GM12865 (cell line): Measurements from ENCODE around the gene DEUP1.

ENCODE experiments used
- DNase-seq: peaks from one replicate; pipeline ENCODE4 v3.0.0; 2010; ENCODE audit warnings: low read depth
- H3K4me3 ChIP-seq: 2 replicates; pipeline ENCODE4 v1.5.1; 2011; ENCODE audit warnings: mild to moderate bottlenecking, low read depth, low read length, control low read depth
- TF ChIP-seq, protein P1 (sequence below): IDR thresholded peaks from 2 replicates; pipeline ENCODE4 v1.5.1; 2011; ENCODE audit warnings: low read length, control low read depth, low read depth, inconsistent platforms; ENCODE audit not compliant: insufficient read depth; ENCODE audit errors: missing control alignments

DEUP1 gene

DNA sequence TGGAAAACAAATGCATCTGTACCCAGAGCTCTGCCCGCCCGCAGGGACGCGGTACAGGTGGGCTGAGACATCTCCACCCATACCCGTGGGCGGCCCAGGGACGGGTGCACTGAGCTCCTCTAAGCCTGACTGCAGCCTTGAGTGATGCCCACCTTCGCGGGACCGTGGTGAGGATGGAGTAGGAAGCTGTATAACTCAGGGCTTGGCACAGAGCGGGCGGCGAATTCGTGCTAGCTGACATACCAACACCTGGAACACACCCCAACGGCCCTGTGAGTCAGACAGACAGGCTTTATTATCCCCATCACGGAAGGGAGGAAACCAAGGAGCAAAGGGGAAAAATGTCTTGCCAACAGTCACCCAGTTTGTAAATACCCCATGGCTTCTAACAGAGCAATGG is 150.7 kb downstream of the DEUP1 start:
- H3K4me3 ChIP-seq: no peak overlapping the region
- no peak for DNase-seq

DNA sequence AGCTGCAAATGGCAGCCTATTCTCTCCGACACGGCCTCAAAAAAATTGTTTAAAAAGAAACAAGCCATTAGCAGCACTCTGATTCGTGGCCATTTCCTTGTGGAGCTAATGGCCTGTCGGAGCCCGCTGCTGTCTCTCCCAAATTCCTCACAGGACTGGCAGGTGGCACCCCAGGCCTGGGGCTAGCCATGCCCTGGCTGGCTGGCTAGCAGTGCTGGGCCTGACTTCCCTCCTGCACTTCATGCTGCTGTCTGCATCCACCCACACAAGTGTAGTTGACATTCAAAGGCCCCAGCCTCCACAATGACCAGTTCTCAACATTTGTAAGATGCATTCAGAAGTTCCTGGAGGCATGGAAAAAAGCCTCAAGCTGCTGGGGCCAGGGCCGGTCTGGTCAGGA is 151.2 kb downstream of the DEUP1 start:
- no peak for DNase-seq
- H3K4me3 ChIP-seq: no peak overlapping the region
- TF ChIP-seq, protein P1, sequence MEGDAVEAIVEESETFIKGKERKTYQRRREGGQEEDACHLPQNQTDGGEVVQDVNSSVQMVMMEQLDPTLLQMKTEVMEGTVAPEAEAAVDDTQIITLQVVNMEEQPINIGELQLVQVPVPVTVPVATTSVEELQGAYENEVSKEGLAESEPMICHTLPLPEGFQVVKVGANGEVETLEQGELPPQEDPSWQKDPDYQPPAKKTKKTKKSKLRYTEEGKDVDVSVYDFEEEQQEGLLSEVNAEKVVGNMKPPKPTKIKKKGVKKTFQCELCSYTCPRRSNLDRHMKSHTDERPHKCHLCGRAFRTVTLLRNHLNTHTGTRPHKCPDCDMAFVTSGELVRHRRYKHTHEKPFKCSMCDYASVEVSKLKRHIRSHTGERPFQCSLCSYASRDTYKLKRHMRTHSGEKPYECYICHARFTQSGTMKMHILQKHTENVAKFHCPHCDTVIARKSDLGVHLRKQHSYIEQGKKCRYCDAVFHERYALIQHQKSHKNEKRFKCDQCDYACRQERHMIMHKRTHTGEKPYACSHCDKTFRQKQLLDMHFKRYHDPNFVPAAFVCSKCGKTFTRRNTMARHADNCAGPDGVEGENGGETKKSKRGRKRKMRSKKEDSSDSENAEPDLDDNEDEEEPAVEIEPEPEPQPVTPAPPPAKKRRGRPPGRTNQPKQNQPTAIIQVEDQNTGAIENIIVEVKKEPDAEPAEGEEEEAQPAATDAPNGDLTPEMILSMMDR: peak; percentile 8

More for the DNA sequence above, 150.7 kb downstream of the DEUP1 start:
- TF ChIP-seq, protein P1: no peak

DNA sequence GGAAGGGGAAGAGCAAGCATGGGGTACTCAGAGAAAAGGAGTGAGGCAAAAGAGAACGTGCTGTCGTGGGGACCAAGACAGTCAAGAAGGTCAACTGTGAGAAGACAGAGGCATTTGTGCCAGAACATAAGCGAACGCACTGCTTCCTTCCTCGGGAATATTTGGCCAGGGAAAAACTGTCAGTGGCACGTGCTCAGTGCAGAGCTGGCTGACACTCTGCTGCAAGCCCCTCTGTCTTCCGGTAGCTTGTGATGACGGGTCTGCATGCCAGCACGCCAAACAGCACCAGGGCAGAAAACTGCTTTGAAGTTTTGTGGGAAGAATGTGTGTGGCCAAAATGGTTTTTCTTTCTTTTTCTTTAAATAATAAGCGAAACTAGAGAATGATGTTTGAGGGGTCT is 152.0 kb downstream of the DEUP1 start:
- TF ChIP-seq, protein P1: no peak
- no peak for DNase-seq
- H3K4me3 ChIP-seq: no peak overlapping the region

DNA sequence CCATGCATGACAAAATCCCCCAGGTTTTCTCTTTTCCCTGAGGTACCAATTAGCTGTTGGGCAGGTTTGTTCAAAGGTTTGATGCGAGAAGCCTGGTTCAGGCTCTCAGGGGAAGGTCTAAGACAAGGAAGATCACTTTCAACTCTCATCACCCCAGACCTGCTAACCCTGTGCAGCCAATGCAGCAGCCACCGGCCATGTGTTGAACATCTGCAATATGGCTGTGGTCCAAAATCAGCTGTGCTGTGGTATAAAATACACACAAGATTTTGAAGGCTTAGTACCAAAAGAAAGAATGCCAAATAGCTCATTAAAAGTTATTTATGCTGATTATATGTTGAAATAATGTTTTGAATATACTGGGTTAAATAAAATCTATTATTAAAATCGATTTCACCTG is 154.2 kb downstream of the DEUP1 start:
- H3K4me3 ChIP-seq: no peak overlapping the region
- TF ChIP-seq, protein P1: no peak
- DNase-seq: peak; percentile 4

DNA sequence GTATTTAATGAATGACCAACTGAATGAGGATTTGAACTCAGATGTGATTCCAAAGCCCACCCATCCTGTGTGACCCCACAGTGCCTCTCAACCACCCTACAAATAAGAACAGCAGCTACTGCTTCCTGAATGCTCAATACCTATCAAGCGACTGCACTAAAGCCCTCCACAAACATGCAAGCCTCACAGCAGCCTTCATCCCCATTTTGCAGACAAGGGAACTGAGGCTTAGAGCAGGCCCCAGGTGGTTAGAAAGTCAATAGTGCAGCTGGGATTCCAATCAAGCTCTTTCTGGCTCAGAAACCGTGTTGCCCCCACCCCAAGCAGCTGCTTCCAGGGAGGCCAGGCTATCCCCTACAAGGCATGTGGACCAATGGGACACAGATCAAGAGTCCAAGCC is 155.4 kb downstream of the DEUP1 start:
- no peak overlapping the region for H3K4me3 ChIP-seq
- no peak for DNase-seq
- TF ChIP-seq, protein P1: no peak

DNA sequence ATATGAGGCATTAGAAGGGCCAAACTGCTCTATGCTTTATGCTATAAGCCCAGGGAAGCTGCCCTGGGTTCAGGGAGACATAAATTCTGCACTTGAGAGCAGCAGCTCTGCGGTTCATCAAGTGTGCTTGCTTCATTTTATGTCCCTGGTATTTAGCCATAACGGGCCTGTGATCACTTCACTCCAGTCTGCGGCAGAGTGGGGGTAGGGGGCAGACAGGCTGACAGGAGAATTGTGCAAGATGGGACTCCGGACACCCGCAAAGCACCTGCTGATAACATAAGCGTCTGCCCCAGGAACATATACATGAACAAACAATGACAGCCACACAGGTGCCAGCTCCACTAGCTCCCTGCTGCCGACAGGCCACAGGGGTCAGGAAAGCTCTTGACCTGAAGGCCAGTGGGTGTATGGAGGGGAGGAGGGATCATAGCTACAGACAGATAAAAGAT is 156.5 kb downstream of the DEUP1 start:
- no peak overlapping the region for H3K4me3 ChIP-seq
- TF ChIP-seq, protein P1: no peak
- no peak for DNase-seq
